Fibroblast of skin of abdomen (primary cell): ENCODE data around the gene PIGZ. TPM values are rescaled to one million over a fixed set of nuclear protein-coding genes. Genes with fewer than 3 reads are reported as not detected.
A peak's percentile ranks its signal among the peaks of the same experiment; 100 is the strongest.

Experiments
- DNase-seq: peaks from one replicate; pipeline ENCODE4 v3.0.0-alpha.2; 2013
- polyA plus RNA-seq, 2 experiments: library from polyadenylated mRNA; unstranded; fragments of 120-200 nt; gene quantifications; one replicate each; pipeline ENCODE4 v1.2.1, GENCODE V29; 2013; ENCODE audit not compliant: insufficient read length in 2 of 2

The PIGZ gene
- polyA plus RNA-seq (2013, experiment 1 of 2; ENCODE audit: insufficient read length): 1.4 TPM
- polyA plus RNA-seq (2013, experiment 2 of 2; ENCODE audit: insufficient read length): 1.7 TPM

- peak; percentile 23 for DNase-seq
Observed at GRCh38 chr3:196968233-196969133, at the start of gene PIGZ. Gene PIGZ, minus strand, starts transcription at chr3:196968833. Its CDS starts 16,802 bp downstream, at chr3:196952031.

GRCh38 chr3:197017003-197017402 lies 48.4 kb upstream of the PIGZ start:
- no peak for DNase-seq

- no peak for DNase-seq
Observed at GRCh38 chr3:197015790-197016736, 47.4 kb upstream of the PIGZ start.

- no peak for DNase-seq
Observed at GRCh38 chr3:197014942-197015575, 46.4 kb upstream of the PIGZ start.

GRCh38 chr3:197014024-197014423 lies 45.4 kb upstream of the PIGZ start:
- no peak for DNase-seq

GRCh38 chr3:197012540-197012883 lies 43.9 kb upstream of the PIGZ start:
- DNase-seq: no peak

GRCh38 chr3:197011780-197012539 lies 43.3 kb upstream of the PIGZ start:
- DNase-seq: no peak

- DNase-seq: no peak
Observed at GRCh38 chr3:197010556-197011351, 42.1 kb upstream of the PIGZ start.

GRCh38 chr3:197009532-197010019 lies 40.9 kb upstream of the PIGZ start:
- no peak for DNase-seq

- DNase-seq: no peak
Observed at GRCh38 chr3:197008436-197009209, 40.0 kb upstream of the PIGZ start.

- DNase-seq: no peak
Observed at GRCh38 chr3:197007953-197008352, 39.3 kb upstream of the PIGZ start.

- DNase-seq: no peak
Observed at GRCh38 chr3:197007296-197007940, 38.8 kb upstream of the PIGZ start.

GRCh38 chr3:197006860-197007259 lies 38.2 kb upstream of the PIGZ start:
- no peak for DNase-seq

GRCh38 chr3:197006446-197006845 lies 37.8 kb upstream of the PIGZ start:
- DNase-seq: no peak

- no peak for DNase-seq
Observed at GRCh38 chr3:197003461-197004385, 35.1 kb upstream of the PIGZ start.

- peak; percentile 74 for DNase-seq
Observed at GRCh38 chr3:197002701-197003454, 34.2 kb upstream of the PIGZ start.

- no peak for DNase-seq
Observed at GRCh38 chr3:197001972-197002700, 33.5 kb upstream of the PIGZ start.
